PC-9 (cell line): ENCODE results near the gene CDS2. TPM values are rescaled to one million over a fixed set of nuclear protein-coding genes. Genes with fewer than 3 reads are reported as not detected.
A peak's percentile ranks its signal among the peaks of the same experiment; 100 is the strongest.

Source experiments
- BruUV-seq: library from RNA; stranded (reverse); fragments of 400-500 nt; replicated peaks from 2 replicates; lab custom pipeline; 2021; lab: Mats Ljungman, UMichigan
- CTCF ChIA-PET: fragments of 300-600 bp; sonication (Branson Sonifier 250); formaldehyde crosslinking; loops from one replicate; lab custom pipeline; 2022; ENCODE audit warnings: antibody characterized with exemption; lab: Charles Lee
- POLR2A ChIA-PET: fragments of 300-600 bp; sonication (Branson Sonifier 250); formaldehyde crosslinking; loops from one replicate; lab custom pipeline; 2022; ENCODE audit warnings: antibody characterized with exemption; ENCODE audit not compliant: unreplicated experiment; lab: Charles Lee
- DNase-seq, 2 experiments: peaks; one replicate each; pipeline versions ENCODE4 v3.0.0 to v3.0.0-alpha.2; 2015 to 2022; ENCODE audit warnings: mixed read lengths in 1 of 2
- H2AFZ ChIP-seq: fragments of 200-600 bp; sonication (generic); 2 replicates; pipeline ENCODE4 v1.8.1; 2017; ENCODE audit warnings: antibody characterized with exemption
- H3F3A ChIP-seq: fragments of 200-600 bp; sonication (generic); 2 replicates; pipeline ENCODE4 v1.8.1; 2017; ENCODE audit warnings: antibody characterized with exemption, mild to moderate bottlenecking, low read depth; ENCODE audit not compliant: insufficient read depth
- H3K27ac ChIP-seq: fragments of 200-600 bp; sonication (generic); 2 replicates; pipeline ENCODE4 v1.6.1; 2016; ENCODE audit warnings: mixed run types
- H3K27me3 ChIP-seq: fragments of 200-600 bp; sonication (generic); 2 replicates; pipeline ENCODE4 v1.6.1; 2016; ENCODE audit warnings: low read depth, mixed run types; ENCODE audit not compliant: insufficient read depth
- H3K36me3 ChIP-seq: fragments of 200-600 bp; sonication (generic); 2 replicates; pipeline ENCODE4 v1.6.1; 2016; ENCODE audit warnings: low read depth, mixed run types
- H3K4me1 ChIP-seq: fragments of 200-600 bp; sonication (generic); replicated peaks from 2 replicates; pipeline ENCODE4 v1.6.1; 2016; ENCODE audit warnings: mixed run types; ENCODE audit not compliant: insufficient read depth
- H3K4me2 ChIP-seq: fragments of 200-600 bp; sonication (generic); 2 replicates; pipeline ENCODE4 v1.6.1; 2017; ENCODE audit warnings: mixed run types
- H3K4me3 ChIP-seq: fragments of 200-600 bp; sonication (generic); 2 replicates; pipeline ENCODE4 v1.6.1; 2016; ENCODE audit warnings: mixed run types
- H3K79me2 ChIP-seq: fragments of 200-600 bp; sonication (generic); 2 replicates; pipeline ENCODE4 v1.6.1; 2017; ENCODE audit warnings: low read depth, mixed run types
- H3K9me2 ChIP-seq: fragments of 200-600 bp; sonication (generic); 2 replicates; pipeline ENCODE4 v1.8.1; 2017; ENCODE audit warnings: mild to moderate bottlenecking; ENCODE audit not compliant: insufficient read depth
- H3K9me3 ChIP-seq: fragments of 200-600 bp; sonication (generic); 2 replicates; pipeline ENCODE4 v1.8.1; 2016; ENCODE audit warnings: low read depth; ENCODE audit not compliant: insufficient read depth
- H4K20me1 ChIP-seq: fragments of 200-600 bp; sonication (generic); 2 replicates; pipeline ENCODE4 v1.8.1; 2017; ENCODE audit not compliant: insufficient read depth
- EZH2 ChIP-seq: fragments of 200-600 bp; sonication (generic); IDR thresholded peaks from 2 replicates; pipeline ENCODE4 v1.8.0; 2017; ENCODE audit warnings: antibody characterized with exemption, low read depth
- intact Hi-C: fragments of 100-400 bp; cut with micrococcal nuclease; formaldehyde crosslinking; loops from one replicate; pipeline ENCODE4 v1.10.0; 2022; ENCODE audit not compliant: unreplicated experiment
- total RNA-seq: library from RNA; stranded (reverse); gene quantifications from 2 replicates; pipeline ENCODE4 v1.2.3, GENCODE V29; 2021
- TF ChIP-seq, protein P1 (sequence below): fragments of 200-600 bp; sonication (generic); conservative IDR thresholded peaks from 2 replicates; pipeline ENCODE4 v1.6.1; 2017; ENCODE audit warnings: mixed run types, antibody characterized with exemption, mild to moderate bottlenecking, moderate library complexity

CDS2 gene
- total RNA-seq, 1 experiment from 2014 or later = 42.8 TPM

DNA sequence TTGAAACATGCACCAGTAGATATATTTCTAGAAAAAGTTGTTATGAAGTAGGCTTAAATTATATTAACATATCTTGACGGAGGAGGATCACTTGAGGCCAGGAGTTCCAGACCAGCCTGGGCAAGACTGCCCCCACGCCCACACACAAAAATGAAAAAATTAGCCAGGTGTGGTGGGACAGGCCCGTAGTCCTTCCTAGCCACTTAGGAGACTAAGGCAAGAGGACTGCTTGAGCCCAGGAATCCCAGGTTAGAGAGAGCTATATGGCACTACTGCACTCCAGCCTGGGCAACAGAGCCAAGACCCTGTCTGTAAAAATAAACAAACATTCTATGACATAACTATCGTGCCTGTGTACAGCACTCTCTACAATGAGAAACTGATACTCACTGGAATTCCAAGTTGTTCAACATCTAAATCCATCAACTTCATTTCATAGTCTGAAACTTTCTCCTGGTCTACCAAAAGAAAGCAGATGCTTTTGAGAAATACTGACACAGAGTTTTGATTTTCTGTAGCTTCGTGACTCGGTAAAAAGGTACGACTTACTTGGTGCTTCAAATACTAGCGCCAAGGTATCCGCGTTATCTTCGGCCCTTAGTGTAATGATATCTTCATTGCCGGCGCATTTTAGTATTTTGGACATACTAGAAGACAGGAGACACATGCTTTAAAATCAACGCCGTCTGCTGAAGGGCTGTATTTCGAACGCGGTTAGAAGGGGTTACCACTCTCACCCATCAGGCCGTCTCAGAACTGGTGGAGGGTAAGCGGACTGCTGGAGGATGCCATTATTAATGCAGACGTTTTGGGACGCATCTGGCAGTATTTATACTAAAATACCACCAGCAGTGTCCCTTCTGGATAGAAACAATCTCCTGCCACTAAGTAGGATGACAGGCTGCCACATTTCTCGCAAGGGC is 8.3 kb upstream of the CDS2 start:
- CTCF ChIA-PET = no interaction called here
- no peak for TF ChIP-seq EZH2
- TF ChIP-seq, protein P1, sequence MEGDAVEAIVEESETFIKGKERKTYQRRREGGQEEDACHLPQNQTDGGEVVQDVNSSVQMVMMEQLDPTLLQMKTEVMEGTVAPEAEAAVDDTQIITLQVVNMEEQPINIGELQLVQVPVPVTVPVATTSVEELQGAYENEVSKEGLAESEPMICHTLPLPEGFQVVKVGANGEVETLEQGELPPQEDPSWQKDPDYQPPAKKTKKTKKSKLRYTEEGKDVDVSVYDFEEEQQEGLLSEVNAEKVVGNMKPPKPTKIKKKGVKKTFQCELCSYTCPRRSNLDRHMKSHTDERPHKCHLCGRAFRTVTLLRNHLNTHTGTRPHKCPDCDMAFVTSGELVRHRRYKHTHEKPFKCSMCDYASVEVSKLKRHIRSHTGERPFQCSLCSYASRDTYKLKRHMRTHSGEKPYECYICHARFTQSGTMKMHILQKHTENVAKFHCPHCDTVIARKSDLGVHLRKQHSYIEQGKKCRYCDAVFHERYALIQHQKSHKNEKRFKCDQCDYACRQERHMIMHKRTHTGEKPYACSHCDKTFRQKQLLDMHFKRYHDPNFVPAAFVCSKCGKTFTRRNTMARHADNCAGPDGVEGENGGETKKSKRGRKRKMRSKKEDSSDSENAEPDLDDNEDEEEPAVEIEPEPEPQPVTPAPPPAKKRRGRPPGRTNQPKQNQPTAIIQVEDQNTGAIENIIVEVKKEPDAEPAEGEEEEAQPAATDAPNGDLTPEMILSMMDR = no peak
- no peaks in the 10 kb centered on the region for H3K27me3 ChIP-seq
- no peaks in the 10 kb centered on the region for H3K9me2 ChIP-seq
- DNase-seq = no peak
- peaks cover 37% of the 10 kb centered on the region for H3K4me1 ChIP-seq
- H2AFZ ChIP-seq = peak overlapping the region; percentile 97; the same call in 1 of the 2 replicates
- peaks cover 43% of the 10 kb centered on the region for H3K36me3 ChIP-seq
- peaks cover 42% of the 10 kb centered on the region for H3K79me2 ChIP-seq
- H3K9me3 ChIP-seq = no peaks in the 10 kb centered on the region
- H4K20me1 ChIP-seq = peaks cover 16% of the 10 kb centered on the region
- POLR2A ChIA-PET = interaction anchor here (0.5 to 0.7 kb wide), 4 partner anchors 161 to 1361 kb away, joined by 3 to 8 read pairs (median 5); no protein-coding TSS in a partner anchor
- H3K4me2 ChIP-seq = peak overlapping the region; percentile 96
- no TSS peak for BruUV-seq
- intact Hi-C loops = no loop called here
- peaks cover 54% of the 10 kb centered on the region for H3F3A ChIP-seq
- peak overlapping the region; percentile 94 for H3K4me3 ChIP-seq
- no peak overlapping the region for H3K27ac ChIP-seq

DNA sequence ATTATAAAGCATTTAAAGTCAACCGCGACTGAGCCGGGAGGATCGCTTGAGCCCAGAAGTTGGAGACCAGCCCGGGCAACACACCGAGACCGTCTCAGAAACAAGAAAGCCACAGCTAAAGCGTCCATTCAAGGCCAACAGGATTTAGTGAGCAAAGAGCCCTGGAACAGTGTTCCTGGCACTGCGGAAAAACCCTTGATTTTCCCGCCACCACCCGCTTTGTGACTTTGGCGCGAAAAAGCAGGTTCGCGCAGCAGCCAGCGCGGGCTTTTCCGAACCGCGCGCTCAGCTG is 7.7 kb upstream of the CDS2 start:
- BruUV-seq = no TSS peak

DNA sequence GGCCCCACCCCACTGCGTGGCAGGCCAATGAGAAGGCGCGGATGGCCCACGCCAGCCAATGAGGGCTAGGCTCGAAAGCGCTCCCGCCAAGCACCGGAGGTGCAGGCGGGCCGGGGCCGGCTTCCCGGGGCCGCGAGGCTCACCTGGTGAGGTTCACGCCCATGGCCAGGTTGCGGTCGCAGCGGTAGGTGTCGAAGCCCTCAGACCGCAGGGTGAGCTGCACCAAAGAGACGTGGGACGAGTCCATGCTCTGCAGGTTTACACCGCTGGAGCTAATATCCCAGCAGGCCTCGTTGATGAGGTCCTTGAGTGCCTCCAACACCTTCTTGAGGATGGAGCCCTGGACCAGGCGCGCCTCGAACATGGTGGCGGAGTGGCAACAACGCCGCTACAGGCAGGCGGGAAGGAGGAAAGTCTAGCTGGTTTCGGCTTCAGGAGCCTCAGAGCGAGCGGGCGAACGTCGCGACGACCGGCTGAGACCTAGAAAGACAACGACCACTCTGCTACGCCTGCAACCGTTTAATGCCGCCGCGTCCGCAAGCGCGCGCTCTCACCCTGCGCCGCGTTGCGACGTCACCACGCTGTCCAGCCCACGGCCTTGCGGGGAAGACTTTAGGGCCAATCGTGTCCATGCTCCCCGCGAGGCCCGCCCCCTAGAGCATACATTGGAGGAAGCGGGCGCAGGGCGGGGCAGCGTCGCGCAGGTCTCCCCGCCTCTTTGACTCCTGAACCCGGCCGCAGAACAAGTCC is 7.2 kb upstream of the CDS2 start, which contains the start of gene PCNA:
Gene PCNA (minus strand): TSS at position 524 of the 750 bp plus-strand sequence. CDS start 160 bp downstream, at position 364.
- BruUV-seq = TSS peak; percentile 42
- POLR2A ChIA-PET = interaction anchor here (0.6 to 0.9 kb wide), 5 partner anchors 34 to 307 kb away, joined by 3 to 12 read pairs (median 4); no protein-coding TSS in a partner anchor

More for the DNA sequence above, 7.7 kb upstream of the CDS2 start:
- peaks cover 48% of the 10 kb centered on the region for H3F3A ChIP-seq
- H3K4me2 ChIP-seq = peak overlapping the region; percentile 96
- H3K9me2 ChIP-seq = no peaks in the 10 kb centered on the region
- H3K27ac ChIP-seq = no peak overlapping the region
- DNase-seq = no peak
- ChIA-PET POLR2A (interaction anchor here (0.6 to 0.9 kb wide), 3 partner anchors 35 to 307 kb away, joined by 3 to 12 read pairs (median 8); no protein-coding TSS in a partner anchor), CTCF (no interaction called here)
- intact Hi-C loops = no loop called here
- no peak for TF ChIP-seq EZH2
- TF ChIP-seq, protein P1 = no peak
- H3K36me3 ChIP-seq = peaks cover 43% of the 10 kb centered on the region
- peaks cover 42% of the 10 kb centered on the region for H3K79me2 ChIP-seq
- H2AFZ ChIP-seq = peak overlapping the region; percentile 97
- peaks cover 16% of the 10 kb centered on the region for H4K20me1 ChIP-seq
- H3K4me3 ChIP-seq = peak overlapping the region; percentile 94
- peaks cover 31% of the 10 kb centered on the region for H3K4me1 ChIP-seq
- no peaks in the 10 kb centered on the region for H3K9me3 ChIP-seq
- H3K27me3 ChIP-seq = no peaks in the 10 kb centered on the region

More for the DNA sequence above, 7.2 kb upstream of the CDS2 start, which contains the start of gene PCNA:
- H3K9me3 ChIP-seq = no peaks in the 10 kb centered on the region
- H3K4me3 ChIP-seq = peak within 1 kb of the TSS; percentile 94
- peak within 1 kb of the TSS; percentile 96 for H3K4me2 ChIP-seq
- peaks cover 43% of the 10 kb centered on the region for H3F3A ChIP-seq
- CTCF ChIA-PET = interaction anchor here (0.6 to 0.9 kb wide), 2 partner anchors 72 to 78 kb away, joined by 6 to 15 read pairs; no protein-coding TSS in a partner anchor
- peaks cover 42% of the 10 kb centered on the region for H3K79me2 ChIP-seq
- peak within 1 kb of the TSS; percentile 49 for H3K27ac ChIP-seq
- H3K36me3 ChIP-seq = peaks cover 41% of the 10 kb centered on the region
- no peaks in the 10 kb centered on the region for H3K27me3 ChIP-seq
- TF ChIP-seq, protein P1 = peak; percentile 40; the same call in 1 of the 2 replicates
- TF ChIP-seq EZH2 = no peak
- intact Hi-C loops = no loop called here
- H4K20me1 ChIP-seq = peaks cover 16% of the 10 kb centered on the region
- DNase-seq = peak; percentile 91 to 97
- no peaks in the 10 kb centered on the region for H3K9me2 ChIP-seq
- peaks cover 29% of the 10 kb centered on the region for H3K4me1 ChIP-seq
- H2AFZ ChIP-seq = peak within 1 kb of the TSS; percentile 97
